Measurements from ENCODE around the gene GFAP.

The GFAP gene

DNA sequence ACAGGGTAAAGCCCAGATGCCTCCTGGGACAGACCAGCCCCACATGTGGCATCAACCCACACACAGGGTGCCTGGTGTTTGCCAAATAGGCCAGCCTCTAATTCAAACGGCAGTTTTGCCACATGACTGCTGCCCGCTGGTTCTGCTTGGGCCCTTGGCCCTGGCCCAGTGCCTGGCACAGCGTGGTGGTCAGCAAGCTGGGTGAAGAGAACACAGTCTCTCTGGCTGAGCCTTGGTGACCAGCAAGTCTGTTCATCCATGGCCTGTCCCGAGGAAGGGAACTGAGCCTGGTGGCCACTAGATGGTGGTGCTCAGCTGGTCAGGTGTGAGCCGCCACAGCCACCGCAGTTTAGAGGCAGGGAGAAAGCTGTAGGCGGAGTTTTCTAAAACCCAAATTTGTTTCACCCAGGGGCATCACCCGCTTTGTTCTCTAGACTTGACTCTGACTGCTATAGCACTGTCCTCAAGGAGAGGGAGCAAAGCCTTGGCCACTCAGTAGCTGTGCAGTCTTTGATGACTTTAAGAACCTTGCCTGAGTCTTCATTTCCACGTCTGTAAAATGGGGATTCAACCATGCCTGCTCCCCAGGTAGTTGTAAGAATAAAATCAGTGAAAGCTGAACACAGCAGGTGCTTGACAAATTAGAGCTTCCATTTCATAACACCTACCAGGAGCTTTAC, 4.7 kb upstream of the GFAP start:
- in situ Hi-C loops (cut with HindIII; ENCODE audit: low sequenced_read_pairs): no loop called here
- no peak overlapping the region for H3K4me3 ChIP-seq (ENCODE audit: low read depth, low read length)
- TF ChIP-seq, protein P1, sequence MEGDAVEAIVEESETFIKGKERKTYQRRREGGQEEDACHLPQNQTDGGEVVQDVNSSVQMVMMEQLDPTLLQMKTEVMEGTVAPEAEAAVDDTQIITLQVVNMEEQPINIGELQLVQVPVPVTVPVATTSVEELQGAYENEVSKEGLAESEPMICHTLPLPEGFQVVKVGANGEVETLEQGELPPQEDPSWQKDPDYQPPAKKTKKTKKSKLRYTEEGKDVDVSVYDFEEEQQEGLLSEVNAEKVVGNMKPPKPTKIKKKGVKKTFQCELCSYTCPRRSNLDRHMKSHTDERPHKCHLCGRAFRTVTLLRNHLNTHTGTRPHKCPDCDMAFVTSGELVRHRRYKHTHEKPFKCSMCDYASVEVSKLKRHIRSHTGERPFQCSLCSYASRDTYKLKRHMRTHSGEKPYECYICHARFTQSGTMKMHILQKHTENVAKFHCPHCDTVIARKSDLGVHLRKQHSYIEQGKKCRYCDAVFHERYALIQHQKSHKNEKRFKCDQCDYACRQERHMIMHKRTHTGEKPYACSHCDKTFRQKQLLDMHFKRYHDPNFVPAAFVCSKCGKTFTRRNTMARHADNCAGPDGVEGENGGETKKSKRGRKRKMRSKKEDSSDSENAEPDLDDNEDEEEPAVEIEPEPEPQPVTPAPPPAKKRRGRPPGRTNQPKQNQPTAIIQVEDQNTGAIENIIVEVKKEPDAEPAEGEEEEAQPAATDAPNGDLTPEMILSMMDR (IDR thresholded peaks at IDR 0.05; ENCODE audit: low read depth, low read length): peak; percentile 87
- DNase-seq (ENCODE audit: low read depth, low spot score): peak; percentile 79

GRCh38 chr17:44919411-44919810, 4.1 kb upstream of the GFAP start:
- TF ChIP-seq, protein P1 (IDR thresholded peaks at IDR 0.05; ENCODE audit: low read depth, low read length): no peak
- in situ Hi-C loops (cut with HindIII; ENCODE audit: low sequenced_read_pairs): no loop called here

DNA sequence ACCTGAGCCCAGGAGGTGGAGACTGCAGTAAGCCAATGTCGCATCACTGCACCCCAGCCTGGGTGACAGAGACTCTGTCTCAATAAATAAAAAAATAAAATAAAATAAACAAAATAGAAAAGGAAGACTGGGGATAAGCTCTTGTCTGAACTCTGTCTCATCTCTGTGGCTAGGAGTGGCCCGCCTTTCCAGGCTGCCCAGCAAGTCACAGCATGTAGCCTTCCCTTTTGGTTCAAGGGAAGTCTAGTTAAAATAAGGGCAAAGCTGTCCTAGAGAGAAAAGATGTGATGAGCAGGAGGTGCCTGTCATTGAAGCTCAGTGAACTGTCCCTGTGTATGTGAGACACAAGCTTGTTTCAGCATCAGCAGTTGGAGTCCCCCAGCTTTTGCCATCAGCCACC, 2.7 kb upstream of the GFAP start:
- DNase-seq (ENCODE audit: low read depth, low spot score): no peak
- in situ Hi-C loops (cut with HindIII; ENCODE audit: low sequenced_read_pairs): no loop called here
- H3K4me3 ChIP-seq (ENCODE audit: low read depth, low read length): no peak overlapping the region
- TF ChIP-seq, protein P1 (IDR thresholded peaks at IDR 0.05; ENCODE audit: low read depth, low read length): no peak

More at GRCh38 chr17:44919411-44919810, 4.1 kb upstream of the GFAP start:
- no peak overlapping the region for H3K4me3 ChIP-seq (ENCODE audit: low read depth, low read length)
- DNase-seq (ENCODE audit: low read depth, low spot score): no peak

GRCh38 chr17:44917456-44917855, 2.2 kb upstream of the GFAP start:
- in situ Hi-C loops (cut with HindIII; ENCODE audit: low sequenced_read_pairs): no loop called here
- TF ChIP-seq, protein P1 (IDR thresholded peaks at IDR 0.05; ENCODE audit: low read depth, low read length): no peak
- no peak overlapping the region for H3K4me3 ChIP-seq (ENCODE audit: low read depth, low read length)
- no peak for DNase-seq (ENCODE audit: low read depth, low spot score)

- TF ChIP-seq, protein P1 (IDR thresholded peaks at IDR 0.05; ENCODE audit: low read depth, low read length): peak; percentile 31
- in situ Hi-C loops (cut with HindIII; ENCODE audit: low sequenced_read_pairs): no loop called here
- DNase-seq (ENCODE audit: low read depth, low spot score): peak; percentile 52
- no peak overlapping the region for H3K4me3 ChIP-seq (ENCODE audit: low read depth, low read length)
Measured at GRCh38 chr17:44916781-44917241, 1.5 kb upstream of the GFAP start.

DNA sequence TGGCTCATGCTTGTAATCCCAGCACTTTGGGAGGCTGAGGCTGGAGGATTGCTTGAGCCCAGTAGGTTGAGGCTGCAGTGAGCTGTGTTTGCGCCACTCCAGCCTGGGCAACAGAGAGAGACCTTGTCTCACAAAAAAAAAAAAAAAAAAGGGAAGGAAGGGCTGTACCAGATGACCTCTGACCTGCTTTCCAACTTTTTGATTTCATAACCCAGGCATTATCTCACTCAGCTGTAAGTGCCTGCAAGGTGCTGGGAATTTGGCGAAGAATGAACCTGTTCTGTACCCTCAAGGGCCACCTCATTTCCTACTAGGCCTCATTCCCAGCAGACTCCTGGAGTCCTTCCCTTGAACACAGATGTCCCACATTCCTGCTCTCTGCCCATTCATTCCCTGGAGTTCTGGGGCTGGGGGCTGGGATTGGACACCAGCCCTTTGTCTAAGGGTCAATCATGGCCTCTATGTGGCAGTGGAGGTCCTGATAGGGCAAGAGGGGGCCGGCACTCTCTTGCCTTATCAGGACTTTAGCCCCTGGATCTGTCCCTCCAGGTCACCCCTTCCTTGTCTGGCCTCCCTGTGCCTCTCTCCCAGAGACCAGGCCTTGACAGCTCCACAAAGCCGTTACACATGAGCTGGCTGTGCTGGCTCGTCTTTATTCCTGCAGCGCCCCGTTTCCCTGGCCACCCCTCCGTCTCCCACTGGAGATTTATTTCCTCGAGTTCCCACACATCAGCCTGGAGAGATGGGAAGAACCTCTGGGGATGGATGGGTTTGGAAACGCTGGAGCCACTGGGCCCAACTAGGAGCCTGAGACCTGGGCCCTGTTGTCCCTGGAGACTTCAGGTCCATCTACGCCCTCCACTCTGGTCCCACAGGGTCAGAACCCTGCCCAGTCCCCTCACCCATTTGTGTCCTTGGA, 821 bp upstream of the GFAP start:
- TF ChIP-seq, protein P1 (IDR thresholded peaks at IDR 0.05; ENCODE audit: low read depth, low read length): no peak
- DNase-seq (ENCODE audit: low read depth, low spot score): no peak
- no peak overlapping the region for H3K4me3 ChIP-seq (ENCODE audit: low read depth, low read length)
- in situ Hi-C loops (cut with HindIII; ENCODE audit: low sequenced_read_pairs): no loop called here

Measured in astrocyte of the spinal cord (primary cell).